Ovary (tissue), 3 donors: Measurements from ENCODE around the gene RSAD1.

Source experiments
- CTCF ChIP-seq, 3 donors: fragments of 450-650 bp in 2 of 3; fragments of 200-600 bp in 1 of 3; IDR thresholded peaks; one replicate each; pipeline versions ENCODE4 v1.5.1 to v1.8.0; 2016 to 2022; ENCODE audit warnings: antibody characterized with exemption in 3 of 3, mild to moderate bottlenecking in 1 of 3
- POLR2A ChIP-seq: fragments of 450-650 bp; IDR thresholded peaks from one replicate; pipeline ENCODE4 v1.6.1; 2017; ENCODE audit warnings: antibody characterized with exemption, mild to moderate bottlenecking, moderate library complexity
- donor health status: DM: no; HTN: no; CAD: no.

- TF ChIP-seq CTCF (IDR thresholded peaks at IDR 0.05) (no peak), POLR2A (no peak)
Measured at GRCh38 chr17:50495918-50496317, 17.3 kb downstream of the RSAD1 start.
